ENCODE measurements around the gene GDF9.

The GDF9 gene

DNA sequence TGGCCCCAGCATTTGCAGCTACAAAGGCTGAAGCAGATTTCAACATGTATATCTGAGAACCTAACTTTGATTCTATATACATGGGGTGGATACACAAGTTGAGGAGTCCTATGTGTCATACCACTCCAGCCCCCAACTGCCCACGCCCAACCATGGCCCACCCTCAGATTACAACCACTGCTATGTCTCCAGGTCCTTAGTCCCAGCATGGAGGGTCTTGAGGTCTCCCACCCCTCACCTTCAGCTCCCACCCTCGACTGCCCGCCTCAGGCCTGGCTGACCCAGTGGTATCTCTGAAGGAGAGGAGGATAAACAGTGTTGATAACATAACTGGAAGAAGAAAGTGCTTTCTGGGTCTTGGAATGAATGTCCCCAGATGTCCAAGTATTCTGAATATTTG lies 44.9 kb downstream of the GDF9 start:
- no peak for DNase-seq (ENCODE audit: low read depth in 3 of 3, low spot score in 1 of 3)

- DNase-seq (ENCODE audit: low read depth in 3 of 3, low spot score in 1 of 3): peak; percentile 67 to 85 (median 72)
Observed at GRCh38 chr5:132820162-132820754, 46.0 kb downstream of the GDF9 start.

DNA sequence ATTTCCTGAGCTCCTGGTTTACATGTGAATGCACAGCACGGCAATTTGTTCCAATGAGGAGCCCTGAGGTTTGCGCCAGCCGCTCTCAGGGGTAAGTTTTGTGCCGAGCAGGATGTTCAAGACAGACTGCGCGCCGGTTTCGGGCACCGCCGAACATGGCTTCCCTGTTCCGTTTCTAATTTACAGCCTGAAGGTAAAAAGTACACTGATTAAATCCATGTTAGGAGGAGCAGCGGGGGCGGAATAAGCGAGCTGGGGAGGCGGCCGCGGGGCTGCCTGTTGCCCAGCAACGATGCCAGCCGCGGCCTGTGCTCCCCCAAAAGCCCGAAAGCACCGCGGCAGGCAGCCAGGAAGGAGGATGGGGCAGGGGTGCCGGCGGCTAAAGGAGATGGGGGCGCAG lies 46.8 kb downstream of the GDF9 start:
- DNase-seq (ENCODE audit: low read depth in 3 of 3, low spot score in 1 of 3): no peak

DNA sequence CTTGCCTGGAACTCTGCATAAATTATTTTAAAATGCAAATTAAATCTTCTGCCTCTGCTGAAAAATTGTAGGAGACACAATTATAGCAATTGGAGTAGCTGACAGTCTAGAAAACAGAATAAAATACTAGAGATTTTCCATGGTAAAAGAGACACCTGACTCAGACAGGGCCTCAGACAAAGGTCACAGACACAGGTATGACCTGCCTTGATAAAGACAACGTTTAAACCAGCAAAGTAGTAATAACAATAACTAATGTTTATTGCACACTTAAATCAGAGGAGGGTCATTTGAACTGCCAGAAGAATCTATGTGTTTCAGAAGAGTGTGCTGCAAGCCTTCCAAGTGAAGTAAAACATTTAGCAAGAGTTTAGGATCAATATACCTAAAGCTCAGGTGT lies 49.3 kb downstream of the GDF9 start:
- DNase-seq (ENCODE audit: low read depth in 3 of 3, low spot score in 1 of 3): no peak

DNA sequence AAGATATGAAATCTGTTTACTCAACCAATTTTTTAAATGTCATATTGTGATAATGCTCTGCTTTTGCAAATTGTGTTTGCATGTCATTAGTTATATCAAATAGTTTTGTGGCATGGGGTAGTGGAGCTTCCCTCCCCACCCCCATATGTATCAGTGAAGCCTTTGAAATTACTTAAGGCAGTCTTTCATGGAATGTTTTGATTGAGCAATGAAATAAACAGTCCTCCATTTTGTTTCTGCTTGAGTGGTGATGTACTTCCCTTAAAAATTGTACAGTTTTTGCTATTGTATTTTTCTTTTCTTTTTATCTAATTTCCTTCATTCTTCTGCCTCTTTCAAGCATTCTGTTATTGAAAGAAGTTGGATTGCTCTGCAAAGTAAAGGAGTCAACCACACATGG lies 49.7 kb downstream of the GDF9 start:
- no peak for DNase-seq (ENCODE audit: low read depth in 3 of 3, low spot score in 1 of 3)

DNA sequence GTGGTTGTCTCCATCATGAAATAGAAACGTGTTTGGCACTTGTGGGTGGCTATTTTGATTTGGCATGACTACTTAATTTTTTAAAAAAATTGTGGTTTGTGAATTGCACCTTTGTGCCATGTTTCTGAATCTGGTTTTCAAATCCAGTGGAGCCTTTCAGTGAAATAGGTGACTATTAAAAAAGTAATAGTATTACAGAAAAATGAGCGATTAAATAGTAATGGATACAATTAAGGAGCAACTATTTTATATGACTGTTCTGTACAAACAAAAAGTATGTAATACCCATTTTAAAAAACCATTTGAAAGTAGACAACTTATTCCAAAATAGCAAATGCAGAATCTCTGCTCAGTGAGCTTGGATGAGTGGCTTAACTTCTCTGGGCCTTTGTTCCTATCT lies 50.2 kb downstream of the GDF9 start:
- no peak for DNase-seq (ENCODE audit: low read depth in 3 of 3, low spot score in 1 of 3)

DNA sequence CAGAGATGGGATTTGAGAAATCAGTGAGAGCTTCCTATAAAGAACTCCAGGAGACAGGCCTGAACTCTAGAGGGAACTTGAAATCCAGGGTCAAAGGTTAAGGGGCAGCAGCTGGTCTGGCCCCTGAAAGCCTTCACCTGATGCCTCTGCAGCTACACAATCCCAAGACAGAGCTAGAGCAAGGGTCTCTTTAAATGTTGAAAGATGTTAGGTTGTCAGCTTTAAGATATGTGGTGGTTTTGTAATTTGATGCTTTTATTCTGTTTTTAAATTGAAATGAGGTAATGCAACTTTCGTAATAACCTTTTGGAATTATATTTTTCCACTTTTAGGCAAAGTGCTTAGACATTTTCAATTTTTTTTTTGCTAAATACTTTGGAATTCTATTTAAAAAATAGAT lies 50.8 kb downstream of the GDF9 start:
- no peak for DNase-seq (ENCODE audit: low read depth in 3 of 3, low spot score in 1 of 3)

- DNase-seq (ENCODE audit: low read depth in 3 of 3, low spot score in 1 of 3): no peak
Observed at GRCh38 chr5:132814503-132815294, 51.6 kb downstream of the GDF9 start.

DNA sequence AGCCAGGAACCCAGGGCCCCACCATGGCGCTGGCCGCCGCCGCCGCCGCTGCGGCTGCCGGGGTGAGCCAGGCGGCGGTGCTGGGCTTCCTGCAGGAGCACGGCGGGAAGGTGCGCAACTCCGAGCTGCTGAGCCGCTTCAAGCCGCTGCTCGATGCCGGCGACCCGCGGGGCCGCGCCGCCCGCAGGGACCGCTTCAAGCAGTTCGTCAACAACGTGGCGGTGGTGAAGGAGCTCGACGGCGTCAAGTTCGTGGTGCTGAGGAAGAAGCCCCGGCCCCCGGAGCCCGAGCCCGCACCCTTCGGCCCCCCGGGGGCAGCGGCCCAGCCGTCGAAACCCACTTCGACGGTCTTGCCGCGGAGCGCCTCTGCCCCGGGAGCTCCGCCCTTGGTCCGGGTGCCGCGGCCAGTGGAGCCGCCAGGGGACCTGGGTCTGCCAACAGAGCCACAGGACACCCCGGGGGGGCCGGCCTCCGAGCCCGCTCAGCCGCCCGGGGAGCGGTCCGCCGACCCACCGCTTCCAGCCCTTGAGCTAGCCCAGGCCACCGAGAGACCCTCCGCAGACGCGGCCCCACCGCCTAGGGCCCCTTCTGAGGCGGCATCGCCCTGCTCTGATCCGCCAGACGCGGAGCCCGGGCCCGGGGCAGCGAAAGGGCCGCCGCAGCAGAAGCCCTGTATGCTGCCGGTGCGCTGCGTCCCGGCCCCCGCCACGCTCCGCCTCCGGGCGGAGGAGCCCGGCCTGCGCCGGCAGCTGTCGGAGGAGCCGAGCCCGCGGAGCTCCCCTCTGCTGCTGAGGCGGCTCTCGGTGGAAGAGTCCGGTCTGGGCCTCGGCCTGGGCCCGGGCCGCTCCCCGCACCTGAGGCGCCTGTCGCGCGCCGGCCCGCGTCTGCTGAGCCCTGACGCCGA lies 52.4 kb downstream of the GDF9 start:
- DNase-seq (ENCODE audit: low read depth in 3 of 3, low spot score in 1 of 3): no peak

DNA sequence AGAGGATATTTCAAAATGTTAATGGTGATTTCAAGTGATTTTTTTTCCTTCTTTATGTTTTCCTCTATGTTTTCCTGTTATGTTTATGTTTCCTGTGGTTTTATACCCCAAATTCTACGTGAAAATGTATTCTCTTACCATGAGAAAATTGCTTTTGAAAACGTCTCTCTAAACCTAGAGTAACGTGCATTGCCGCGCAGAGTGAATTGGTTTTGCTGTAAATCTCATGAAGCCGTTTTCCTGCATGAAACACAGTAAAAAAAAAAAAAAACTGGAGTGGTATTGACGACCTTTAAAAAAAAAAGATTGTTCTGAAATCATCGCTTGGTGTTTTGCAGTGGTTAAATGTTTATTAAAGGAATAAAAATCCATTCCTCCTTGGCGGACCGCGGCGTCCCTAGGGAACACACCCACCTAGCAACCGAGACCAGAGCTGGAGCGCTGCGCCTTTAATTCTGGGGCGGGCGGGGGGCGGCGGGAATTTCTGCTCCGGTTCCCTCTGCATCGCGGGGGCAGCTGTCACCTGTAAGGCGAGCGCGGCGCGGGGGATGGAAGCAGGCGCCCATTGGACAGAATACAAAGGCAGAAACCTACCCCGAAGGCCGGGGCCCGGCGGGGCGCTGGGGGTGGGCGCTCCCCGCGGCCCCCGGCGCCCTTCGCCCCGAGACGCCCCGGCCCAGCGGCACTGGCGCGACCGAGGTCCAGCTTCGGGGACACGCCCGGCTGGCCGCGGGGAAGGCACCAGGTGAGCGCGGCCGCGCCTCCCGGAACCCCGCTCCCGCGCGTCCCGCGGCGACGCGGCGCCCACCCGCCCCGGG lies 53.3 kb downstream of the GDF9 start, which contains the start of gene SOWAHA:
Gene SOWAHA, plus strand, starts transcription at position 522 of the 818 bp plus-strand sequence. CDS start 320 bp downstream, outside the sequence.
- no peak for DNase-seq (ENCODE audit: low read depth in 3 of 3, low spot score in 1 of 3)

DNA sequence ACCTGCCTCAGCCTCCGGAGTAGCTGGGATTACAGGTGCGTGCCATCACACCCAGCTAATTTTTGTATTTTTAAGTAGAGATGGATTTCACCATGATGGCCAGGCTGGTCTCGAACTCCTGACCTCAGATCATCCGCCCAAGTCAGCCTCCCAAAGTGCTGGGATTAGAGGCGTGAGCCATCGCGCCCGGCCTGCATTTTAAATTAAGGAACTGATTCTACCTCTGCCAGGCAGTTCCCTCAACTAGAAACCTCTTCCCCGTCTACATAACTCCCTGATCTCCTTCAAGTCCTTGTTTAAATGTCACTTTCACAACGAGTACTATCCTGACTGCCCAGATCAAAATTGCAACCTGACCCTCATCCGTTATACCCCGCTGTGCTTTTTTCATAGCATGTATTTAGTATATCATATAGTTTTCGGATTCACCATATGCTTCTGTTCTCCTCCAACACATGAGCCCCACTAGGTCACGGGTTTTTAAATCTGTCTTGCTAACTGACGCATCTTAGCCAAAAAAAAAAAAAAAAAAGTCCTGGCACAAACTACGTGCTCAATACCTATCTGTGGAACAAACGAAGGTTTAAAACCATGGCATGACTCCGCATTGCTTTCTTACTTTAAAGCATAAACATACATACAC lies 54.0 kb downstream of the GDF9 start:
- DNase-seq (ENCODE audit: low read depth in 3 of 3, low spot score in 1 of 3): no peak
